Spleen (tissue), 7 donors: Measurements from ENCODE around the gene MAN1C1.

ENCODE experiments used
- CTCF ChIP-seq, 11 experiments: fragments of 200-600 bp in 7 of 11; fragments of 450-650 bp in 4 of 11; sonication (generic) in 4 of 11; IDR thresholded peaks in 8 of 11; conservative IDR thresholded peaks in 3 of 11; 1 replicate in 7 of 11; 2 replicates in 4 of 11; pipeline versions ENCODE4 v1.4.0 to v1.8.0; 2016 to 2021; ENCODE audit warnings: antibody characterized with exemption in 11 of 11, inconsistent platforms in 4 of 11, mild to moderate bottlenecking in 1 of 11
- POLR2A ChIP-seq, 3 donors: fragments of 450-650 bp; IDR thresholded peaks; one replicate each; pipeline ENCODE4 v1.5.1; 2017; ENCODE audit warnings: antibody characterized with exemption in 3 of 3, mild to moderate bottlenecking in 1 of 3
- donor health status: DM: no; HTN: no; CAD: no; lungs with moderate emphysema.
- donor health status: DM: no; HTN: no; CAD: no.
- donor health status: DM: no; HTN: no; CAD: no.

DNA sequence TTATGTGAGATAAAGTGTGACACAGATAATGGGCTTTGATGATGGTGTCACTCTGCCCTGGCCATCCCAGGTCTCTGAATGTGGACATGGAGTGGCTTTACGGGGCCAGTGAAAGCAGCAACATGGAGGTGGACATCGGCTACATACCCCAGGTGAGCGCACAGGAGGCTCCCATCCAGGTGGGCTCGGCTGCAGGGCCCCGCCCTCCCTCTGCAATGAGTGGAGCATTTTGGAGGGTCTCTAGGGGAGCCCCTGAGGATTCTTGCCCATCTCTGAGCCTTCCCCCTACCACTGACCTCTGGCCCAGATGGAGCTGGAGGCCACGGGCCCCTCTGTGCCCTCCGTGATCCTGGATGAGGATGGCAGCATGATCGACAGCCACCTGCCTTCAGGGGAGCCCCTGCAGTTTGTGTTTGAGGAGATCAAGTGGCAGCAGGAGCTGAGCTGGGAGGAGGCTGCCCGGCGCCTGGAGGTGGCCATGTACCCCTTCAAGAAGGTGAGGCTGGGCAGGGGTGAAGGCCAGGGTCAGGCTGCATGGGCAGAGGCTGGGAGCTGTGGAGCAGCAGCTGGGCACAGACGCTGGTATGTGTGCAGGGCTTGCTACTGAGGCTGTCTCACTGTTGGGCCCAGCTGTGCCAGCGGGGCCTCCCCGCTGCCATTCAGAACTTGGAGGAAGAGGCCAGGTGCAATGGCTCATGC is 194.9 kb downstream of the MAN1C1 start:
- TF ChIP-seq POLR2A (IDR thresholded peaks at IDR 0.05): no peak
- TF ChIP-seq CTCF (IDR thresholded peaks at IDR 0.05 in 8 of 11, conservative IDR thresholded peaks at IDR 0.05 in 3 of 11): no peak
